Panc1 (cell line): ENCODE data around the gene IGDCC3. TPM values are rescaled to one million over a fixed set of nuclear protein-coding genes. Genes with fewer than 3 reads are reported as not detected.

Source experiments
- ATAC-seq: fragments of 200-7000 bp; cut with Tn5 transposase; 2 replicates; pipeline ENCODE4 v1.9.1; 2020; ENCODE audit warnings: mild to moderate bottlenecking, moderate library complexity
- BruUV-seq: library from RNA; stranded (reverse); fragments of 400-500 nt; replicated peaks from 2 replicates; lab custom pipeline; 2021; lab: Mats Ljungman, UMichigan
- CTCF ChIA-PET: fragments of 300-600 bp; sonication (Branson Sonifier 250); formaldehyde crosslinking; loops from one replicate; lab custom pipeline; 2022; ENCODE audit warnings: antibody characterized with exemption; lab: Charles Lee
- POLR2A ChIA-PET: fragments of 300-600 bp; sonication (Branson Sonifier 250); formaldehyde crosslinking; loops from one replicate; lab custom pipeline; 2022; ENCODE audit warnings: antibody characterized with exemption; lab: Charles Lee
- DNase-seq: peaks from one replicate; pipeline ENCODE4 v3.0.0-alpha.2; 2010; ENCODE audit warnings: low read depth, low spot score
- H3K27ac ChIP-seq: 2 replicates; pipeline ENCODE4 v1.5.1; 2011; ENCODE audit warnings: mild to moderate bottlenecking, low read length, inconsistent platforms
- H3K27me3 ChIP-seq: fragments of 200-500 bp; sonication (Bioruptor generic); 2 replicates; pipeline ENCODE4 v1.6.0; 2014; ENCODE audit warnings: low read length, inconsistent platforms; ENCODE audit not compliant: control insufficient read depth, insufficient read depth
- H3K36me3 ChIP-seq: fragments of 200-500 bp; sonication (Bioruptor generic); 2 replicates; pipeline ENCODE4 v1.5.1; 2014; ENCODE audit warnings: inconsistent platforms, mild to moderate bottlenecking, low read length, moderate library complexity; ENCODE audit not compliant: control insufficient read depth, insufficient read depth
- H3K4me1 ChIP-seq: 2 replicates; pipeline ENCODE4 v1.5.1; 2011; ENCODE audit warnings: inconsistent platforms, mild to moderate bottlenecking, low read length, moderate library complexity; ENCODE audit not compliant: control insufficient read depth, insufficient read depth
- H3K4me3 ChIP-seq, 2 experiments: 2 replicates each; pipeline ENCODE4 v1.5.1; 2011 to 2012; ENCODE audit warnings: low read depth in 2 of 2, low read length in 2 of 2, mild to moderate bottlenecking in 2 of 2, inconsistent platforms in 1 of 2, moderate library complexity in 1 of 2
- H3K9me3 ChIP-seq: fragments of 200-500 bp; sonication (Bioruptor generic); 2 replicates; pipeline ENCODE4 v1.5.1; 2014; ENCODE audit warnings: low read depth, mild to moderate bottlenecking, inconsistent platforms, low read length, moderate library complexity; ENCODE audit not compliant: control insufficient read depth, insufficient read depth
- CTCF ChIP-seq: fragments of 450-650 bp; IDR thresholded peaks from 2 replicates; pipeline ENCODE4 v1.5.1; 2017; ENCODE audit warnings: mild to moderate bottlenecking
- POLR2AphosphoS5 ChIP-seq: IDR thresholded peaks from 2 replicates; pipeline ENCODE4 v1.6.1; 2012; ENCODE audit warnings: mild to moderate bottlenecking, low read depth, low read length, moderate library complexity
- REST ChIP-seq, 2 experiments: IDR thresholded peaks; 2 replicates each; pipeline ENCODE4 v1.6.1; 2011 to 2012; ENCODE audit warnings: low read depth in 2 of 2, control low read depth in 1 of 2, low read length in 1 of 2, mild to moderate bottlenecking in 1 of 2, moderate library complexity in 1 of 2; ENCODE audit not compliant: insufficient read depth in 1 of 2
- SIN3A ChIP-seq: IDR thresholded peaks from 2 replicates; pipeline ENCODE4 v1.6.1; 2012; ENCODE audit warnings: low read depth, mild to moderate bottlenecking, low read length, moderate library complexity, borderline replicate concordance; ENCODE audit not compliant: insufficient read depth
- TCF7L2 ChIP-seq: IDR thresholded peaks from 2 replicates; pipeline ENCODE4 v1.6.1; 2011; ENCODE audit warnings: mild to moderate bottlenecking, low read depth, low read length, inconsistent platforms
- in situ Hi-C: cut with HindIII; loops from 2 replicates; pipeline ENCODE4 v1.10.0; 2016; ENCODE audit warnings: low sequenced_read_pairs, low pct_unique_long_range_greater_than_20kb
- intact Hi-C: fragments of 100-400 bp; cut with micrococcal nuclease; formaldehyde crosslinking; loops from one replicate; pipeline ENCODE4 v1.10.0; 2022; ENCODE audit not compliant: unreplicated experiment
- total RNA-seq: library from RNA; stranded (reverse); gene quantifications from one replicate; pipeline ENCODE4 v1.2.1, GENCODE V29; 2021; ENCODE audit not compliant: unreplicated experiment

IGDCC3 gene
- total RNA-seq, 1 experiment from 2014 or later: 0.18 TPM

GRCh38 chr15:65307978-65308377 is 69.8 kb downstream of the IGDCC3 start:
- CTCF ChIA-PET: no interaction called here
- in situ Hi-C loops: no loop called here

GRCh38 chr15:65306551-65306950 is 71.3 kb downstream of the IGDCC3 start:
- in situ Hi-C loops: no loop called here
- H3K9me3 ChIP-seq: no peaks in the 10 kb centered on the region
- no TSS peak for BruUV-seq

More at GRCh38 chr15:65307978-65308377, 69.8 kb downstream of the IGDCC3 start:
- BruUV-seq: no TSS peak
- H3K9me3 ChIP-seq: no peaks in the 10 kb centered on the region
- ATAC-seq (no peak), DNase-seq (no peak)
- no peak overlapping the region for H3K27ac ChIP-seq
- TF ChIP-seq POLR2AphosphoS5: no peak
- TF ChIP-seq REST (IDR thresholded peaks at IDR 0.05; ENCODE audit: insufficient read depth in 1 of 2, low read depth in 2 of 2, low read length in 1 of 2): no peak
- TF ChIP-seq CTCF: no peak
- TF ChIP-seq SIN3A: no peak
- TF ChIP-seq TCF7L2: no peak
- POLR2A ChIA-PET: no interaction called here
- peaks cover 16% of the 10 kb centered on the region for H3K4me1 ChIP-seq
- intact Hi-C loops: no loop called here
- no peaks in the 10 kb centered on the region for H3K36me3 ChIP-seq
- H3K27me3 ChIP-seq: no peaks in the 10 kb centered on the region
- H3K4me3 ChIP-seq: no peak overlapping the region

More at GRCh38 chr15:65306551-65306950, 71.3 kb downstream of the IGDCC3 start:
- ChIA-PET POLR2A (interaction anchor here (0.7 kb wide), 1 partner anchor 51 kb away, joined by 3 read pairs; no protein-coding TSS in a partner anchor), CTCF (no interaction called here)
- DNase-seq (no peak), ATAC-seq (no peak)
- Histone ChIP-seq H3K4me3 (no peak overlapping the region), H3K4me1 (peaks cover 16% of the 10 kb centered on the region), H3K36me3 (no peaks in the 10 kb centered on the region), H3K27me3 (no peaks in the 10 kb centered on the region), H3K27ac (no peak overlapping the region)
- intact Hi-C loops: no loop called here
- TF ChIP-seq POLR2AphosphoS5: no peak
- TF ChIP-seq SIN3A: no peak
- no peak for TF ChIP-seq CTCF
- TF ChIP-seq TCF7L2: no peak
- TF ChIP-seq REST (IDR thresholded peaks at IDR 0.05; ENCODE audit: insufficient read depth in 1 of 2, low read depth in 2 of 2, low read length in 1 of 2): no peak
